Mesenteric fat pad (tissue), 1 donor: ENCODE data around the gene MATN1. TPM values are rescaled to one million over a fixed set of nuclear protein-coding genes. Genes with fewer than 3 reads are reported as not detected.

Experiments used
- DNase-seq: peaks from one replicate; pipeline ENCODE4 v3.0.0-alpha.2; 2020; ENCODE audit warnings: low spot score
- total RNA-seq: library from RNA; stranded (reverse); fragmentation: NEBNext Ultra II Directional; extraction: Animal tissue kit (Norgen Biotek cat#: 25700); gene quantifications from one replicate; pipeline ENCODE4 v1.2.1, GENCODE V29; 2021
- donor health status: DM: yes; HTN: yes; CAD: no.

Gene MATN1
- total RNA-seq, 1 donor from 2014 or later = not detected

DNA sequence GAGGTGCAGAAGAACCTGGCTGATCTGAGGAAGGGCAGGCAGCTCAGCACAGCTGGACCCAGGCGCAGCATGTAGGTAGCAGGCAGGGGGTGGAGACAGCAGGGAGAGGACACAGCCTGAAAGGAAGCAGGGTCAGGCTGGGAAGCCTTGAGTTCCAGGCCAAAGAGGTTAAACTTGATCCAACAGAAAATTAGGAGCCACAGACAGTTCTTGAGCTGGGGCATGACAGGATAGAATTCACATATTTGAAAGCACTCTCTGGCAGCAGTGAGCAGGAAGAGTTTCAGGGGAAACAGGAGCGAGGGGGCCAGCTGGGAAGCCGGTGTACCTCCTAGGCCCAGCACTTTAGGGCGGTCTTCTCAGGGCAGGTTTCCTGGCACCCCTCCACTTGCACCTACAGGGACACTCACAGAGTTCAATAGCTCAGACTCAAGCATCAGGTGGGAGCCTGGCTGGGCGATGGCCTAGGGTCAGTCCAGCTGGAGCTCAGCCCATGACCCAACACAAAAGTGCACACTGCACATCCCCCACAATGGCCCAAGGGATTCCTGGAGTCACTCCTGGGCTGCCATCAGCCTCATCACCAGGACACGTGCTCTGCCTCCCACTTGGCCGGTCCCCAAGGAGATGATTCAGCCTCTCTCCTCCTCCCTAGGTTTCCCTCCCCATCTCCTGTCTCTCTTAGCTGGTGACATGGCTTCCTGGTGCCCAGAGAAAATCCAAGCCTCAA is 22.7 kb downstream of the MATN1 start:
- no peak for DNase-seq

- no peak for DNase-seq
These were observed 23.6 kb downstream of the MATN1 start for GRCh38 chr1:30699762-30700161.

DNA sequence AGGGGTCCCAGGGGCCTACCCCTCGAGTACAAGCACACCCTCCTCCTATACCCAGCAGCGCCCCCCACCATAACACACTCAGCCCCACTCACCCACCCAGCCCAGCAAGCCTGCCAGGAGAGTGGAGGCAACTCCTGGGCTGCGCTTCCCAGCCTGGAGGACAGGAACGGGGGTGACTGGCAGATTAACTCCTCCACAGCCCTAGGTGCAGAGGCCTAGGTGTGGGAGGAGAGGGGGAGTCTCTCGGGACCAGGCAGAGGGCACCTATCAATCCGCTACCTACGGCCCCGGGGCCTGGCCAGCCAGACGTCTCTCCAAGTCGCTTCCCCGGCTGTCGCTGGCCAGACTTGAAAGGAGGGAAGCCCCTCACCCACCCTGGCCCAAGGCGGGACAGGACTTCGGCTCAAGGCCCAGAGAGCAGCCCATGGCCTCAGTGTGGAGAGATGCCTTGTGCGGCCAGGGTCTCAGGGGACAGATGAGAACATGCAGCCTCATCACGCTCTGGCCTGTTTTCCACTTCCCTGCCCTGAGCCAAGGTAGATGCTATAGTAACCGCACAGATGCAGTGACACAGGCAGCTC is 24.9 kb downstream of the MATN1 start:
- peak; percentile 89 for DNase-seq

DNA sequence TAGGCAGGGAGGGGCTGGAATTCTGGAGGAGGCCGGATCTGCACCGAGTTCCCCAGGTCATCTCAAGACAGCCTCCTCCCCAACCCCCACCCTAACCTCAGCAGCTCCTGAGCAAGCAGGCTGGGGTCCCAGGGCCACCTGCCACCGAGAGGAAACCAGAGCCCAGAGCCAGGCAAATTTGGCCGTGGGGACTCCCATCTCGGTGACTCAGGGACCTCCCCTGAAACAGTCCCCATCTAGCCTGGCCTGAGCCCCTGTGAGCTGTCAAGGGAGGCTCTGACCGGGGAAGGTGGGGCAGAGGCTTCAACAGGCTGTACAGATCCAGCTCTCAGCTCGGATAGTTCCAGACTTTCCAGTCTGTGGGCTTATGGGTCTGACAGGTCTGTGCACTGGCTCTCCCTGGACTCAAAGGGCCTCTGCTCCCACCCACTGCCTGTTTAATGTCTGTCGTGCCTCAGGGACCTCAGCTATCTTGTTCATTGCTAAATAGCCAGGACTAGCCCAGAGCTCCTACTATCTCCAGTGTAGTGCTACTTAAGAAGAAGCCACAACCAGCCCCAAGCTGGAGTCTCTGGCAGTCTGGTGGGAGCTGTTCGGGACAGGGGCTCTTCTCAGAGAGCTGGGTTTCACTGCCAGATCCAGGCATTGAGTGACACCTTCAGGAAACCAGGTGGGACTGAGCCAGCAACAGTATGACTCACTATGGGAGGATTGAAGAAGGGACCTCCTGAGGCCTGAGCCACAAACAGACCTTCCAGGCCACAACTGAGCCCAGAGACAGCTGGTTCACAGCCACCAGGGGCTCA is 25.6 kb downstream of the MATN1 start:
- peak; percentile 77 for DNase-seq

- DNase-seq = peak; percentile 60
These were observed 26.6 kb downstream of the MATN1 start for GRCh38 chr1:30696831-30697230.

- DNase-seq = peak; percentile 83
These were observed 27.9 kb downstream of the MATN1 start for GRCh38 chr1:30695439-30695841.

- peak; percentile 65 for DNase-seq
These were observed 28.9 kb downstream of the MATN1 start for GRCh38 chr1:30694280-30695175.

DNA sequence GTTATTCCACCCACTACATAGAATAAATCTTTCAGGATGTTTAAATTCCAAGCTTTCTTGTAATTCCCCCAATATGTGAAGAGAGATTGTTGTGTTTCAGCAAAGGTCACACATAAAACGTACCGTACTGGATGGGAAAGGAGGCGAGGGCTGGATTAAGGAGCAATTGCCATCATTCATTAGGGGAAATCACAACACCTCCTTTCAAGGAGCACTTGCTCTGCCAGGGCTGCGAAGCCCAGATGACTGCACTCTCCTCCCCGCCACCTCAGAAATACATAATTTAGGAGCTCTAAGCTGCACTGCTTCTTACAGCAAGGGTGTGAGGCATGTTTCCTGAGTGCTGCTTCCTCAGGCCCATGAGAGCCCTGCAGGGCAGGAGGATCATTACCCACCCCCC is 29.6 kb downstream of the MATN1 start:
- DNase-seq = peak; percentile 3

DNA sequence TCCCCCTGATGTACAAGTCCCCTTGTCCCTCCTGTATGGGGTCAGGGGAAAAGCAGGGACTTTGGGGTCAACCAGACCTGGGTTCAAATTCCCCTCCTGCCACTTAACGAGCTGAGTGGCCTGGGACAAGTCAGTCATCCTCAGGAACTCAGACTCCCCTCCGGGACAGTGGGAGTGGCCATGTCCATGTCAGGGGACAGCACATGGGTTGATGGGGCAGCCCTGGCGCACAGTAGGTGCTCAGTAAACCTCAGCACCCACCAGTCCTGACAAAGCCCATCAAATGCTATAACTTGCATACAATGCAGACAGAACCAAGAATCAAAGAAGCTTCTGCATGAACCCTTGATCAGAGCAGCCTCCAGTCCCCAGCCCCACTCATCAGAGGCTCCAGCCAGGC is 30.0 kb downstream of the MATN1 start:
- DNase-seq = no peak

DNA sequence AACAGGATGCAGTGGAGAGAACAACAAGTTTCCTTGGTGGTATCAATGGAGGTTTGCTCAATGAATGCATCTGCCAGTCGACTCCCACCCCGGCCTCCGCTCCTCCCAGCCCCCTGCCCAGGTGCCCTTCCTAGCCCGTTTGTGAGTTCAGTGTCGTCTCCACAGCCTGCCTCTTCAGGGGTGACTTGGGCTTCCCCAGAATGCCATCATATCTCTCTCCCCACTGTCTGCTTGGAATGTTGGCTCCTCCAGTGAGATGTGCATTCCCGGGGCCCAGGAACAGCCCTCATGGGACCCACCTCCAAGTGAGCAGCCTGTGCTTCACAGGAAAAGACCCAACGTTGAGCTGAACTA is 30.5 kb downstream of the MATN1 start:
- DNase-seq = no peak

GRCh38 chr1:30692201-30692947 is 31.0 kb downstream of the MATN1 start:
- DNase-seq = no peak

DNA sequence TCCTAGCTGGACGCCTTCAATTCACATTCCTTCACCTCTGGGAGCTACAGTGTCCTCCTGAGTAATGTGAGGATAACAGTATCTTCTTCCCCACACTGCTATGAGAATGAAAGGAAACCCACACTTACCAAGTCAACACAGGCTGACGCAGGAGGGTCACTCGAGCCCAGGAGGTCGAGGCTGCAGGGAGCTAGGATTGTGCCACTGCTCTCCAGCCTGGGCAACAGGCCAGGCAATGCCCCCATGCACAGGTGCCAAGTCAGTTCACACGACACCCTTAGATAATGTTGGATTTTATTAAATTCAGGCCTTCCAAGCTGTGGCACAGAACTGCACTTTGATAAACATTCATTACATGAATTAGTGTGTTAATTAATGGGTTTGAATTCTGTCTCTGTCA is 31.9 kb downstream of the MATN1 start:
- DNase-seq = peak; percentile 49

- peak; percentile 22 for DNase-seq
These were observed 33.3 kb downstream of the MATN1 start for GRCh38 chr1:30689901-30690645.

DNA sequence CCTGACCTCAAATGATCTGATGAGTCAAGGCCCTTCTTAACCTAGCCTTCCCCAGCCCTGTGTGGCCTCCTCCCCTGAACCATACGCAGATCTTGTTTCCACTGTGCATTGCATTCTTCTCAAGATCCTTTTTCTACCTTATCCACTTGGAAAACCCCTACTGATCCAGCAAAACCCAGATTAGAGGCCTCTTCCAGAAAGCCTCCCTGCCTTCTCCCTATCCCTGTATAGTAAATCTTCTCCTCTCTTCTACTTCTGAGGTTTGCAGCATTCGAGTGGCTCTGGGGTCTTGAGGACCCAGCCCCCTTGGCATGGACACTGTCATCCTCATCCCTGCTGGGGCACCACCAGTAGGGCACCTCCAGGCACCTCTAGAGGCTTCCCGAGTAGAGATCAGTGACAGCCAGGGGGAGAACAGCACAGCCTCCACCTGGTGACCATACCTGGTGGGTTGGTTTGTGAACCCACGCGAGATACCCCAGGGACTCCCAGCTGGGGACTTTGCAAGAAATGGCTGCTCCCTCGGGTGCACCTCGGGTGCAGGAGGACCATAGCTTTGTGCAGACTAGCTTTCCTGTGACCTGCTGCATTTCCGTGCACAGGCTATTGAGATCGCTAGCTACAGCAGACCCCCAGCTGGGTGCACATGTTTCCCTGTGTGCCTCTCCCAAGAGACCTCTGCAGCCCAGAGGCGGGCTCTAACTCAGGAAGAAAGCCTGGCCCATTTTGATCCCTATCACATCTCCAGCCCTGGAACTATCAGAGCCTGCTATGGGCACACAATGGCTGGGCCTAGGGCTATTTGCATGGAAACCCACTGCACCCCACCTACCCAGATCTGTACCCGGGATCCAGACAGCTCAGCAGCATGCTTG is 34.2 kb downstream of the MATN1 start:
- DNase-seq = peak; percentile 84

- DNase-seq = peak; percentile 62
These were observed 34.9 kb downstream of the MATN1 start for GRCh38 chr1:30688516-30688915.

GRCh38 chr1:30687886-30688285 is 35.5 kb downstream of the MATN1 start:
- DNase-seq = peak; percentile 53

DNA sequence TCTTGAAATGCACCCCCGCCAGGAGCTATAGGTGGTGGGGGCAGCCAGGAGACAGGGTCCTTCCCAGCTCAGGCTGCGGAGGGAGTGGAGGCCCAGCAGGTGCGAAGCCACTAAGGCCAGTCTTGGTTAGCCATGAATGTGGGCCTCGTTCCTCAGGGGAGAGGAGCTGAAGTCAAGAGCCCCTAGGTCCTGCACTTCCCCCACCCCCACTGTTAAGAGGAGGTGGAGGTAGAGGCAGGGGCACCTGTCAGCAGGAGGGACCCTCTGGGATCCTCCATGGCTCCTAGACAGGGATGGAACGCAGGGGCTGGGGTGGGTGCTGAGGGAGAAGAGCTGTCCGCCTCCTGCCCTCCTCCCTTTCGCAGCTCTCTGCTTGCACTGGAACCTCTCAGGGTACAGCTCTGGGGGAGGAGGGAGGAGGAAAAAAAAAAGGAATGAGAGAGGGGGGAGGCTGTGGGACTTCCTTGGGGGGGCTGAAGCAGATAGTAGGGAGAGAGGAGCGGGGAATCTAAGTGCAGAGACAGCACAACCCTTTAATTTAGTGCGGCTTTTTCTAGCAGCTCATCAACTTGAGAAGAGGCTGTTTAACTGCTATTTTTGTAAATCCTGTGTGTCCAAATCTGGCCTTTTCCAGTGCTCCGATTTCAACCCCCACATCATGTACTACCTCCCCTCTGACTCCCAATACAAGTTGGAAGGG is 37.0 kb downstream of the MATN1 start:
- DNase-seq = peak; percentile 62

DNA sequence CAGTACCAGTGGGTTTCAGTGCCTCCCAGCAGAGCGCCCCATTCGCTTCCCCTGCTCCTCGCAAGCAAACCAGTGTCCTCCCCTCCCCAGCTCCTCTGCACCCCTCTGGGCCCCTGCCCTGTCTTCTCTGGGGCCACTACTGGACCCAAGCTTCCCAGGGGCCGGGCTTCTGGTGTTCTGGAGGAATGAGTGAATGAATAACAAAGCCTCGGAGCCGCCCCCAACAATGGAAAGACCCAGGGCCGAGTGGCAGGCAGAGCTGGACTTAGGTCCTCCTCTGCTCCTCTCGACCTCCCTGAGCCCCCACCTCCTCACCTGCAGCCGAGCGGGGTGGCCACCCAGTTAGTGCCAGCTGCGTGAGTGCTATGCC is 37.6 kb downstream of the MATN1 start:
- peak; percentile 84 for DNase-seq
